Measurements from ENCODE around the gene GPD1.

GPD1 gene

GRCh38 chr12:50103767-50104321 lies at the start of gene GPD1:
TSS of gene GPD1 (plus strand) at chr12:50104008. CDS start at chr12:50104051, 43 bp downstream.
- DNase-seq = peak; percentile 51

- peak; percentile 59 for DNase-seq
Measured at GRCh38 chr12:50055831-50056638, 47.8 kb upstream of the GPD1 start.

- no peak for DNase-seq
Measured at GRCh38 chr12:50056639-50056976, 47.2 kb upstream of the GPD1 start.

- peak; percentile 89 for DNase-seq
Measured at GRCh38 chr12:50057000-50057841, 46.6 kb upstream of the GPD1 start, which contains the start of gene ASIC1. TSS of gene ASIC1 (plus strand) at chr12:50057596. CDS start at chr12:50058767, 1,171 bp downstream.

GRCh38 chr12:50057896-50058670 lies 45.7 kb upstream of the GPD1 start:
- DNase-seq = no peak

GRCh38 chr12:50058743-50059312 lies 45.0 kb upstream of the GPD1 start:
- DNase-seq = no peak

- no peak for DNase-seq
Measured at GRCh38 chr12:50059440-50060119, 44.2 kb upstream of the GPD1 start.

- DNase-seq = no peak
Measured at GRCh38 chr12:50060120-50060468, 43.7 kb upstream of the GPD1 start.

- no peak for DNase-seq
Measured at GRCh38 chr12:50061171-50061570, 42.6 kb upstream of the GPD1 start.

GRCh38 chr12:50061946-50062686 lies 41.7 kb upstream of the GPD1 start:
- no peak for DNase-seq

- peak; percentile 71 for DNase-seq
Measured at GRCh38 chr12:50062728-50063460, 40.9 kb upstream of the GPD1 start.

GRCh38 chr12:50065726-50066310 lies 38.0 kb upstream of the GPD1 start:
- no peak for DNase-seq

- no peak for DNase-seq
Measured at GRCh38 chr12:50066402-50066801, 37.4 kb upstream of the GPD1 start.

- DNase-seq = no peak
Measured at GRCh38 chr12:50069069-50069468, 34.7 kb upstream of the GPD1 start.

- DNase-seq = no peak
Measured at GRCh38 chr12:50069539-50069938, 34.3 kb upstream of the GPD1 start.

- peak; percentile 89 for DNase-seq
Measured at GRCh38 chr12:50070314-50071060, 33.3 kb upstream of the GPD1 start.

GRCh38 chr12:50072198-50072907 lies 31.5 kb upstream of the GPD1 start:
- DNase-seq = no peak

GRCh38 chr12:50073206-50073605 lies 30.6 kb upstream of the GPD1 start:
- no peak for DNase-seq

- no peak for DNase-seq
Measured at GRCh38 chr12:50073712-50074111, 30.1 kb upstream of the GPD1 start.

All from right hindlimb (tissue), 1 donor.